Smooth muscle cell (in vitro differentiated cells): ENCODE data around the gene LONP1. TPM values are rescaled to one million over a fixed set of nuclear protein-coding genes. Genes with fewer than 3 reads are reported as not detected.

Experiments
- DNase-seq: peaks from one replicate; lab custom pipeline; 2025; ENCODE audit not compliant: unreplicated experiment; lab: John Stamatoyannopoulos, UW
- H2AFZ ChIP-seq: fragments of 200-600 bp; sonication (generic); 2 replicates; pipeline ENCODE4 v1.6.0; 2016; ENCODE audit warnings: antibody characterized with exemption, low read depth, mild to moderate bottlenecking
- H3F3A ChIP-seq: fragments of 200-600 bp; sonication (generic); 2 replicates; pipeline ENCODE4 v1.6.0; 2017; ENCODE audit warnings: antibody characterized with exemption, low read depth
- H3K27ac ChIP-seq: fragments of 200-600 bp; sonication (generic); 2 replicates; pipeline ENCODE4 v1.5.1; 2016; ENCODE audit warnings: low read depth, mild to moderate bottlenecking
- H3K27me3 ChIP-seq: fragments of 200-600 bp; sonication (generic); 2 replicates; pipeline ENCODE4 v1.6.1; 2016; ENCODE audit warnings: low read depth, mild to moderate bottlenecking
- H3K36me3 ChIP-seq: fragments of 200-600 bp; sonication (generic); 2 replicates; pipeline ENCODE4 v1.5.1; 2016; ENCODE audit warnings: low read depth
- H3K4me1 ChIP-seq: fragments of 200-600 bp; sonication (generic); 2 replicates; pipeline ENCODE4 v1.5.1; 2016; ENCODE audit warnings: low read depth
- H3K4me2 ChIP-seq: fragments of 200-600 bp; sonication (generic); 2 replicates; pipeline ENCODE4 v1.6.0; 2016; ENCODE audit warnings: mild to moderate bottlenecking
- H3K4me3 ChIP-seq: fragments of 200-600 bp; sonication (generic); 2 replicates; pipeline ENCODE4 v1.5.1; 2016; ENCODE audit warnings: mild to moderate bottlenecking
- H3K79me2 ChIP-seq: fragments of 200-600 bp; sonication (generic); 2 replicates; pipeline ENCODE4 v1.6.0; 2016; ENCODE audit warnings: low read depth, mild to moderate bottlenecking
- H3K9ac ChIP-seq: fragments of 200-600 bp; sonication (generic); 2 replicates; pipeline ENCODE4 v1.6.0; 2016; ENCODE audit warnings: low read depth
- H3K9me3 ChIP-seq: fragments of 200-600 bp; sonication (generic); replicated peaks from 2 replicates; pipeline ENCODE4 v1.5.1; 2016; ENCODE audit warnings: low read depth
- H4K20me1 ChIP-seq: fragments of 200-600 bp; sonication (generic); 2 replicates; pipeline ENCODE4 v1.6.0; 2016; ENCODE audit warnings: low read depth
- CTCF ChIP-seq: fragments of 200-600 bp; sonication (generic); IDR thresholded peaks from 2 replicates; pipeline ENCODE4 v1.5.1; 2017; ENCODE audit warnings: borderline replicate concordance, mild to moderate bottlenecking, antibody characterized with exemption; ENCODE audit not compliant: insufficient read depth, poor library complexity, severe bottlenecking
- WGBS: methylation state at CpG from one replicate; pipeline ENCODE4 v1.1.7; 2016; ENCODE audit warnings: low lambda C conversion rate; 5-methylcytosine and 5-hydroxymethylcytosine counted together
- polyA plus RNA-seq: library from polyadenylated mRNA; unstranded; fragments of >200 nt; fragmentation: Nextera tagmentation; extraction: Ambion mirVana; gene quantifications from 2 replicates; pipeline ENCODE4 v1.2.1, GENCODE V29; 2016
- total RNA-seq: library from RNA; depleted of rRNA; stranded (reverse); fragments of >200 nt; gene quantifications from 2 replicates; pipeline ENCODE4 v1.2.3, GENCODE V29; 2014

Gene LONP1
- total and polyA plus RNA-seq, 2 experiments from 2014 or later = 31.6 to 67.7 TPM

DNA sequence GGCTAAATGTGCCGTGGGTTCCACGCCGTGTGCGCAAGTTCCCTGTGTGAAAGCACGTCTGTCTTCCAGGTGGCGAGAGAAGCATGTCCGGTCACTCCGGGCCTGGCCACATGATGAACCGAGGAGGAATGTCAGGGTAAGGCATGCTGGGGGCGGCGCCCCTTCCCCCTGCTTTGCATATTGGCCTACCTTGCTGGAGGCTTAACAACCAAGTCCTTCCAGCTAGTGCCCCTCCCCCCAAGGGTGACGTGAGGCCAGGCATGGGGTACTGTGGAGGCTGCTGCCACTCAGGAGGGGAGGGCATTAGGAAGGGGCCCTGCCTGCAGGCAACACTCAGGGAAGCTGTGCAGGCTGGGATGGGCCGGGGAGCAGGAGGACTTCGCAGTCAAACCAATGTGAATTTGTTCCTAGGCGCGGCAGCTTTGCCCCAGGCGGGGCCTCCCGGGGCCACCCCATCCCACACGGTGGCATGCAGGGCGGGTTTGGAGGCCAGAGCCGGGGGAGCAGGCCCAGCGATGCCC, 52.1 kb downstream of the LONP1 start:
- no peaks in the 10 kb centered on the region for H3K9me3 ChIP-seq
- no peaks in the 10 kb centered on the region for H3K4me1 ChIP-seq
- H3K4me3 ChIP-seq = no peak overlapping the region
- peaks cover 13% of the 10 kb centered on the region for H4K20me1 ChIP-seq
- no peak for TF ChIP-seq CTCF
- peak overlapping the region; percentile 11 for H3K27ac ChIP-seq
- no peaks in the 10 kb centered on the region for H3F3A ChIP-seq
- no peak overlapping the region for H2AFZ ChIP-seq
- peaks cover 9% of the 10 kb centered on the region for H3K36me3 ChIP-seq
- 79% methylated on average over 22 of the region's 22 CpGs for WGBS
- no peak overlapping the region for H3K9ac ChIP-seq
- H3K79me2 ChIP-seq = no peaks in the 10 kb centered on the region
- no peaks in the 10 kb centered on the region for H3K27me3 ChIP-seq
- no peak for DNase-seq
- H3K4me2 ChIP-seq = no peak overlapping the region

DNA sequence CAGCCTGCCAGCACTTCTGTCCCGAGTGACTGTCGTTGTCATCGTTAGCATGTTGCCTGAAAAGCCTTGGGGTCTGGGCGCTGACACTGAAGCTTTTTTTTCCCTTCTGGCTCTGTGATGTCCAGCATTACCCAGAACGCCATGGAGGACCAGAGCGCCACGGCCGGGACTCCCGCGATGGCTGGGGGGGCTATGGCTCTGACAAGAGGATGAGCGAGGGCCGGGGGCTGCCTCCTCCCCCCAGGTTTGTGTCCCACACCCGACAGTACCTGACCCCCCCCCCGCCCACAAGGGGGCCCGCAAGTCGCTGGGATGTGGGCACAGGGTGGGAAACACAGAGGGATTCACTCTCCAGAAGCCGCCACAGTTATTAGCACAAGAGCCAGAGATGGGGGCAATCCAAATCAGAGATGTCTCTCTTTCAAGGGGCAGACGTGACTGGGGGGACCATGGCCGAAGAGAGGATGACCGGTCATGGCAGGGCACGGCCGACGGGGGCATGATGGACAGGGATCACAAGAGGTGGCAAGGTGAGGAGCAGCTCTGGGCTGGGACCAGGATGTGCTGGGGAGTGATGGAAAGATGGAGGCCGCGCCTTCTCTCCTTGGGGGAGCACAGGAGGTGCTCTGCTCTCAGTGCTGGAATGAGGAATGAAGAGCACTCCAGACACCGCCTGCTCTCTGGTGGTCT, 52.9 kb downstream of the LONP1 start:
- H3K36me3 ChIP-seq = peaks cover 9% of the 10 kb centered on the region

GRCh38 chr19:5665781-5666513, 54.0 kb downstream of the LONP1 start:
- H3K27ac ChIP-seq = no peak overlapping the region
- WGBS = 90% methylated on average over 10 of the region's 10 CpGs
- peaks cover 13% of the 10 kb centered on the region for H4K20me1 ChIP-seq
- H3F3A ChIP-seq = no peaks in the 10 kb centered on the region
- no peak for DNase-seq
- no peak overlapping the region for H3K4me3 ChIP-seq
- no peaks in the 10 kb centered on the region for H3K79me2 ChIP-seq
- H3K27me3 ChIP-seq = no peaks in the 10 kb centered on the region
- no peak overlapping the region for H3K4me2 ChIP-seq
- peaks cover 9% of the 10 kb centered on the region for H3K36me3 ChIP-seq
- no peak for TF ChIP-seq CTCF
- no peak overlapping the region for H2AFZ ChIP-seq
- H3K4me1 ChIP-seq = no peaks in the 10 kb centered on the region
- H3K9me3 ChIP-seq = no peaks in the 10 kb centered on the region
- no peak overlapping the region for H3K9ac ChIP-seq

More for the DNA sequence above, 52.9 kb downstream of the LONP1 start:
- 96% methylated on average over 19 of the region's 26 CpGs for WGBS
- H3F3A ChIP-seq = no peaks in the 10 kb centered on the region
- H3K9ac ChIP-seq = no peak overlapping the region
- no peak for DNase-seq
- TF ChIP-seq CTCF = no peak
- H2AFZ ChIP-seq = no peak overlapping the region
- H3K27ac ChIP-seq = peak overlapping the region; percentile 11
- no peaks in the 10 kb centered on the region for H3K4me1 ChIP-seq
- no peaks in the 10 kb centered on the region for H3K9me3 ChIP-seq
- no peaks in the 10 kb centered on the region for H3K79me2 ChIP-seq
- H4K20me1 ChIP-seq = peaks cover 13% of the 10 kb centered on the region
- no peaks in the 10 kb centered on the region for H3K27me3 ChIP-seq
- no peak overlapping the region for H3K4me3 ChIP-seq
- H3K4me2 ChIP-seq = no peak overlapping the region
